ENCODE results near the gene MMP20.

The MMP20 gene

DNA sequence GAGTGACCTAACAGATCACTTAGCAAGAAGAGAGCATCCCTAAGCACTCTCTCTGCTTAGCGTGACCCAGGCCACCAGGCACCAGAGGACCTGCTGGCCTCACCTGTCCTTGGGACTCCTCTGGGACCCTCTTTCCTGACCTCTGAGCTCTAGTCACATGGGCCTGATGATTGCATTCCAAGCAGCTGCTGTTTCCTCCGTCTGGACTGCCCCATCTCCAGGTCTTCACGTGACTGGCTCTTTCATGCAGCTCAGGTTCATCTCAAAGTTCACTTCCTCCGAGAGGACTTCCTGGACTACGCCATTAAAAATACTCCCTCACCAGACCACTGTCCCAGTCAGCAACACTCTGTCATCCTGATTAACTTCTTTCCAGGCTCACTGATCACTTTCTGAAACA lies 2.9 kb downstream of the MMP20 start:
- no peak for DNase-seq

DNA sequence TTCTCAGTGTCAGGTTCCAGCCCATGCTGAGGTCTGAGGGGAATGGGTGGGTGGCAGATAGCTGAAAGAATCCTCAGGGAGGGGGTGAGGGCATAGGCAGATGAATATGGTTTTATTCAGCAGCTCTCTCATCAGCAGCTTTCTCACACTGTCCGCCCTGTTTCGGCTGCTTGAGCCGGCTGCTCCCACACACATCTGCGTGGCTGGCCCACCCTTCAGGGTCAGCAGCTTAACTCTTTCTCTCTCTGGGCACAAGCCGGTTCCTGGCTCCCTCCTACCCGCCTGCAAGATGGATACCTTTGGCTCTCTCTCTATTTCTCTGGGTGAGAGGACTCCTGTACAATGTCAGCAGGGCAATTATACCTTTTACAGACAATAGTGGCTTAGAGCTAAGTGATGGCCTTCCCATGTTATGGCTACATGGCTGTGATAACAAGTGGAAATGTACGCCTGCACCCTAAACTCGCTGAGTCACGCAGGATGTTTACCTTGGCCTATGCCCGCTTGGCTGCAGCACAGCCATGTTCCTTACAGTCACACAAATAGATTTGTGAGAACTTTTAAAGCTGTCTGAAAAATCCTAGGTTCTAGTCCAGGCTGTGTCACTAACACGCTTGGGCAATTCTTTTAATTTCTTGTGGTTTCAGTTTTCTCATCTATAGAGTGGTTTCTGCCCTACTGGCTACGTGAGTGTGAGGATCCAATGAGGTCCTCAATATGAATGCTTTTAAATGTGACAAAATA lies 4.1 kb downstream of the MMP20 start:
- no peak for DNase-seq

DNA sequence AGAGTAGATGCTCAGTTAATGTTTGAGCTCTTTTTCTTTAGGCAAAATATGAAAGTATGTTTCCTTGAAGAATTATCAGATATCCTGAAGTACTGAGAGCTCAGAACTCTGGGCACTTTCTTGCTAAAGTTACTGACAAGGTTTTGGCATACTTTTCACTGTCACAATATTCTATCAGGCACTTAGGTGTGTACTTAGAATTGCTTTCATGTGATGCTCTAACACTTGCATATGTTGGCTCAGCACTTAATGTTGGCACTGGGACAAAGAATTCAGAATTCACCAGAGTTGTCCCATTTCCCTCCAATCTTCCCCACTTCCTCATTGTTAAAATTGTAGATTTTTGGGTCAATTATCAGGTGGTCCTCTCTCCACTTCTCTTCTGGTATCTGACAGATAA lies 5.0 kb downstream of the MMP20 start:
- DNase-seq = no peak

DNA sequence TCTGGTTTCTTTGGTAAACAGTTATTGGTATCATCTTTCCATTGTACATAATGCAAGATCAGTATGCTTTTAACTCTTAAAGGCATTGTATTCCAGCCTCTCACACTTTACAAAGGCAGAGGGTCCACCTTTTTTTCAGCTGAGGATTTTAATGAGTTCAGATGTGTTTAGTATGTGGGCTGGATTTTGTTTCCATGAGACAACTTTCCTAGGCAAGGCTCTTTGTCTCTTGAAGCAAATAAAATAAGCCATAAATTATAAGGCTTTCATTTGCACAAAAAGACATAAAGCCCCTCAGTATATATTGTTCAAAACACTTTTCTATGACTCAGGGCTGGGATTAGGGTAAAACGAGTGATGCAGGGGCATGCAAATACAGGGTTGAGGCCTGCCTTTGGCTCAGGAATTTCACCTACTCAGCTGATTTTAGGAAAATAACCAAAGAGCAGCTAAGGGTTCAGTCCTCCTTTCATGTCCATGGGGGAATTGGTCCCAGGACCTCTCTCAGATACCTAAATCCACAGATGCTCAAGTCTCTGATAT lies 7.6 kb downstream of the MMP20 start:
- no peak for DNase-seq

DNA sequence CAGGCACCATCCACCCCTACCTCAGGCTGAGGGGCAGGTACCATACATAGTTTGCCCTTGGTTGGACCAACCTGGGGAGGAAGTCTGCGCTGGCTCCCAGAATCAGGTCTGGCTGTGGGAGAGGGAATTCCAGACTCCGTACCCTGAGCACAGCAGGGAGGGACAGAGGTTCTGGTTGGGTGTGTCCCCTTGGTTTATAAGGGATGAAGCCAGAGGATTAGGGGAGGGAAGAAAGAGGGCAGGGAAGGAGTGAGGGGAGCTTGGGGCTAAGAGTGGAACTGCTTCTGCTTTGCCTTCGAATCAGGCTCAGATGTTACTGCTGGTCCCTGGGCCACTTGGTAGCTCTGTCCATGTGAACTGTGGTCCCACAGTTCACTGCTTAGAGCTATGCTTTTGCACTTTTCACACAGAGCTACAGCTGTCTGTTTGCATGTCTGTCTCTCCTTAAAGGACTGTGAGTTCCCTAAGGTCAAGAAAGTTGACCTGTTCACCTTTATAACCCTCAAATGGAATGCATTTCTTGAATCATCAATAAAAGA lies 9.2 kb downstream of the MMP20 start:
- DNase-seq = no peak

DNA sequence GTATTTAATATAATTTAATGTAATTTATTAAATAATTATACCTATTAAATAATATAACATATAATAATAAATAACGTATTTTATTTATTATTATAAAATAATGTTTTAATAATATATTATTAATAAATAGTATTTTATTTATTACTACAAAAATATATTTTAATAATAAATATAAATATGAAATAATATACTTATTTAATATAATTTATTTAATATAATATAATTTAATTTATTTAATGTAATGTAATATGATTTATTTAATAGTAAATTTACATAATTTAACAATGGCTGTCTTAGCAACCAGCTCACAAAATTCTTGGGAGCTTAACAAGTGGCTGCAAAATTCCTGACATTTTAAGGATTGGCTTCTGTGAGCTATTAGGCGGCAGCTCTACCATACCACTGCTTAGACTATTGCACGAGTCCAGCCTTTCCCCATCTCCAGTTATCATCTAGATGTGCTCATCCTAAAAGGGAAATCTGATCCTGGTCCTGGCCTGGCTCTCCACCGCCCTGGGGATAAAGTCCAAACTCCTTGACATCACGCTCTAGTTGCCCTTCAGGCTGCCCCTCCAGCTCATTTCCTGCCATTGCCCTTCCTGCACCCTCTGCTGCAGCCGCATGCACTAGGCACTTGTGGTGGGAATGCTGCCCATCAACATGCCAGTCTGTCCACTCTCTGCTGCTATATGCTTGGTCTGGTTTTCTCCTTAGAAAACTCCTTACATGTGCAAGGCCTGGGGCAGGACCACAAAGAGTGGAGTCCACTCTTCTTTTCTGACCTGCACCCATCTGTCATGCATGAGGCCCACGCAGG lies 9.8 kb downstream of the MMP20 start:
- DNase-seq = no peak

DNA sequence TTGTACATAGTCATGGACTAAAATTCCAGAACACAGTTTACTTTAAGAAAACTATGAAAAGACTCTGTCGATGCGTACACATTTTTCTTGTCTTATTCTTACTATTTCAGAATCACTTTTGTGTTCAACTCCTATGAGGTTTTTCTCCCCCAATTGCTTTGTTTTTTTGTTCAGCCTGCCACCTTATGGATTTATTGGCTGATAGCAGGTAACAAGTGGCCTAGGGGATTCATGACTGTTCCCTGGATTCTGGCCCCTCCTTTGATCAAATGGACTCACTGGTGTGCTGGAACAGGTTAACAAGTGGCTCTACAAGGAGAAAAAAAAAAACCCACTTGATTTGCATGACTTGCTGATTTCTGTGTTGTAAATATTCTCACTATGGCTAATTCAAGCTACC lies 10.6 kb downstream of the MMP20 start:
- DNase-seq = no peak

DNA sequence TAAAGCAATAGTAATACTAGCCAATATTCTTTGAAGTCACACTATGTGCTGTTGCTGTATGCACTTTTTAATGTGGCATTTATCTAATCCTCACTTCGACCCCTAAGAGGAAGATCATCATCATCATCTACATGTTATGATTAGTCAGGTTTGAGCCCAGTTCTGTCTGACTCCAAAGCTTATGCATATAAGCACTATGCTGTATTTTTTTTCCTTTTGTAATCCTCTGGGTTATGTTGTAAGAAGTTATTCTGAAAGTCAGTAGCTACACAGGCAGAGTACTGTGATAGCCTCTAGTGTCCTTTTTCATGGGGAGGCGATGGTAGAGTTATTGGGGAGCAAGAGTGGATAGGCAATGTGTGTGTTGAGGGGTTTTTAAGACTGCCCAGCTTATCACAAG lies 11.1 kb downstream of the MMP20 start:
- DNase-seq = no peak

DNA sequence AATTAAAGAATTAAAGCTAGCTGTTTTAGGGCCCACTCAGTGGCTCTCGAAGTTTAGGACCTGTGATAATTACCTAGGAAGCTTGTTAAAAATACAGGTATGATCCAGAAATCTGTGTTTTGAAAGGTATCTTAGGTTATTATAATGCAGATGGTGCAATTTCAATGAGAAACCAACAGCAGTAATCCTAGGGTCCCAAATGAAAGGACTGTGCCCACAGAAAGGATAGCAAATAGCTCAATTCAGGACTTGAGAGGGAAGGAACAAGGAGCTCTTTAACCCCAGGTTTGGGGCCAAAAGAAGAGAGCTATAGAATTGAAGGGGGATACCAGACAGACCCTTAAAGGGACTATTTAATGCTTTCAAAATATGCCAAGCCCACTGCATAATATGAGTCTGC lies 11.7 kb downstream of the MMP20 start:
- DNase-seq = no peak

DNA sequence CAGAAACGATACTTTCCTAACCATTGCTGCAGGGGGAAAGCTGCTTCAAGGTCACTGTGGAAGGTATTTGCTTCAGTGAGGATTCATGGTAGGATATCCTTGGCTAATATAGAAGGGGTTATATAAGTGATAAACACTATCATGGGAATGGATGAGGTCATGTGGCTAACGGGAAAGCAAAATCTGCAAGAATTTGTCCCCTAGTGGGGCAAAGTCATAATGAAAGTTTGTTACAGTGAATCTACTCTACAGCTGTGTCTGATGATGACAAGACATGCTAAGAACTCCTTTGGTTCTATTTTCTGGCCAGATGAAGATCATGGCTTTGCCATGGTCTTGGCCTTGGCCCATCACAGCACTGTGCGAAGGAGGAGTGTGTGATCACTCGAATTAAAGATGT lies 13.8 kb downstream of the MMP20 start:
- DNase-seq = no peak

DNA sequence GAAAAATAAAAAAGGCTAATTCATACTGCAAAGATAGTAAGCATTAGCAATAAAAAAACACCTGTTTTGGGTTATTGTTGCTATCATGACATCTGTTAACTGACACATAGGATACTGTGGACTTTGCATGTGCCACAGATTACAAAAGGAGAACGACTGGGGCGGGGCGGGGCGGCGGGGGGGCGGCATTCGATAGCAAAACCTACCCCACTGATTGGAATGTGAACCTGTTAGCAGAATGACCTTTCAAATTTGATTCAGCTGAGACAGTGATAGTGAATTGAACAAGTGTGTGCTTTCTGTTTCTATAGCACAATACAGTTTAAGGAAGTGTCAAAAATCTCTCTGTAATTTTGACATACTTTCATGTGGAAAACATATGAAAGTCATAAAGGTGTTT lies 14.9 kb downstream of the MMP20 start:
- no peak for DNase-seq

DNA sequence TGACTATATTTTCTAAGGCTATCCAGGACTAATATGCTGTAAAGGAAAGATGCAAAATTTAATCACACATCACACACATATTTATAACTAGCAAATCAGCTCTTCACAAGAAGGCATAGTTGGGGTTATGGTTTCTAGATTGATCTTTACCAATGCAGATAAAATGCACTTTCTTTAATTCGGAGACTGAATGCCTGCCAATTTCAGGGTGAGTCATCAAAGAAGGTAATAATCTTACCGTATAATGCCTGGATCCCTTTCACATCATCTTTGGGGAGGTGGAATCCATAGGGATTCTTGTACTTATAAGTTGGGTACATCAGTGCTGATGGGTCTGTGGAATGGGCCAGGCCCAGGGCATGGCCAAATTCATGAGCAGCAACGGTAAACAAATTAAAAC lies 16.4 kb downstream of the MMP20 start:
- no peak for DNase-seq

DNA sequence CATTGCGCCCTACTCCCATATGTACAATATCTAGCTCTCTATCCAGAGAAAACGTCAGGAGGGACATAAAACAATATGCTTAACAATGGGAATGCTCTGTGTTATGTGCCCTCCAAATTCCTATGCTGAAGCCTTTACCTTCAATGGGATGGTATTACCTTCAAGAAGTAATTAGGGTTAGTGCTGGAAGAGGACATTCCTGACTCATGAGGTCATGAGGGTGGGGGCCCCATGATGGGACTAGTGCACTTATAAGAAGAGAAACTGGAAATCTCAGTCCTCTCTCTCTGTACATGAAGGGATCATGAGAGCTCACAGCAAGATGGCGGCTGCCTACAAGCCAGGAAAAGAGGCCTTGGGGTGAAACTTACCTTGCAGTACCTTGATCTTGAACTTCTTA lies 20.3 kb downstream of the MMP20 start:
- DNase-seq = no peak

DNA sequence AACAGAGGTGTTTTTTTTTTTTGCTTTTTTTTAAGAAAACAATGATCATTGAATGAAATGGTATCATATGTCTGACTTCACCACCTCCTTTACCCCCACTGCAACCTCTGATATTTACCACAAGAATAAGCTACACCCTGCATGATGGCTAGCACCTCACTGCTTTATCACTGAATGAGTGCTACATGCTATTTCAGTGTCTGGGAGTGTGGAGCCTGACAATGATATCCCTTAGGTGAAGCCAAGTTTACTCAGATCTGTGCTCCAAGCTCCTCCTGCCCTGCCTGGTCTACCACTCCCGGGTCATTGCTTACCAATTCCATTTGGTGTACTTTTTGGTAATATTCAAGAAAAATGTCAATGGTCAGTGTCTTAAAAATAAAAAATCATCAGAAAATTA lies 21.1 kb downstream of the MMP20 start:
- no peak for DNase-seq

DNA sequence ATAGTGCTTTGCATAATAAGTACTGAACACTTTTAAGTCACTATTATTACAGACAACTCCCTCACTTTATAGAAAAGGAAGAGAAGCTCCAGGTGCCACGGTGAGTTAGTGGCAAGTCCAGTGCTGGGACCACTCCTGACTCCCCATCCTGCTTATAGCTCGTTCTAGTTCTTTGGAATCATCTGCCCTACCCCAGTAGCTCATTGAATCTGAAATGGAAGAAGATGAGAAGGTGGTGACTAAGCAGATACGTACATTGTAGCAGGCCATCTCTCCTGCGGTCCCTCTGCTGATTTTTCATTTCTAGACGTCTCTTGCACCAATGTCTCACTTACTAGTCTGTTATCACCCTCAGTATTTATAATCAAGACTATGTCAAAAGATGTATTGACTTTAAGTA lies 21.6 kb downstream of the MMP20 start:
- DNase-seq = no peak

DNA sequence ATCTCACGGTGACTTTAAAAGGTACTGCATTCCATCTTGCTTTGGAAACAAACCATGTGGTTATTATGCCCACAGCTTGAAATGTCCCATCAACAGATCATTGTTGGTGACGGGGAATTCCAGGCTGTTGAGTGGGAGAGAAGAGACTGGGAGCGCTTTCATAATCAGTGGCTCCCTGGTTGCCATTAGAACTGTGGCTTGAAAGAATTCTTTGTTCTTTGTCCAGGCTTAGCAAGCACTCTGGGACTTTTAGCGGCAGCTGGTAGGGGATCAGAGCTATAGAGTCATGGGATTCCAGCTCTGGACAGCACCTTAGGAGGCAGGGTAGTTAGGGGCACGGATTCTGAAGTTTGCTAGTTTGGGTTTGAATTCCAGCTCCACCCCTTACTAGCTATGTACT lies 22.0 kb downstream of the MMP20 start:
- no peak for DNase-seq

DNA sequence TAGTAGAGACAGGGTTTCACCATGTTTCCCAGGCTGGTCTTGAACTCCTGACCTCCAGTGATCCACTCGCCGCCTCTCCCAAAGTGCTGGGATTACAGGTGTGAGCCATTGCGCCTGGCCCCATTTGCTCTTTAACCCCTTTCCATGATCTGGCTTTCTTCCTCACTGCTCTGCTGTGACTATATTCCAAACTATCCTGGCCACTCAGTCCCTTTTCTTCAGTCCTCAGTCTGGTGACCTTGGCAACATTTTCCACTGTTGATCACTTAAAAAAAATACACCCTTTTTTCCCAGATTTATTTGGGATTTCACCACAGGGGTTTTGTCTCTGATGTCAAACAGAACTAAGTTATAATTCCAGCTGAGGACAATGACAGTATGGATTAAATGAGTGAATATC lies 24.5 kb downstream of the MMP20 start:
- no peak for DNase-seq

DNA sequence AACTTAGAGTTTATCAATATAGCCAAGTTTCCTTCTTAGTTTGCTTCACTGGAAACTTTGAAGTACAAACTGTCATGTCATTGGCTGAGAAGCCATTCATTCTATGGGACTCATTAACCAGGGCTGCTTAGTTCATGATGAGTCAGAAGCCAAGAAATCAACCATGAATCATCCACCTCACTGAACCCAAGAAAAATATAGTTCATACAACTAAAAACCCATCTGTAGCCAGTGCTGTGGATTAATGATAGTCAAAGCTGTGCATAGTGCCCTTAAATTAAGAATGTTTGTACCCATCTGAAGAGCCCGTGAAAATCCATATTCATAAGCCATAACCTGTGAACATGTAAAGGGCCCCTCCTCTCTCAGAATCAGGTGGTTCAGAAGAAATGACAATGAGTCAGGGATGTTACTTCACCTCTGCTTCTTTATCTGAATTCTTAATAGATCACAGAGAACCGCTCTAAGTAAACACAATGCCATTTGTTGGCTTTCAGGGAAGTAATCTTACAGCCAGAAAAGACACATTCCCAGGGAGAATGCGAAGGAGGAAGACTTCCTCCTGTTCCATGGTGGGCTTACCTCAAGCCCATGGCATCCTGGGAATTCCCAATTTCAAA lies 25.4 kb downstream of the MMP20 start:
- DNase-seq = no peak

DNA sequence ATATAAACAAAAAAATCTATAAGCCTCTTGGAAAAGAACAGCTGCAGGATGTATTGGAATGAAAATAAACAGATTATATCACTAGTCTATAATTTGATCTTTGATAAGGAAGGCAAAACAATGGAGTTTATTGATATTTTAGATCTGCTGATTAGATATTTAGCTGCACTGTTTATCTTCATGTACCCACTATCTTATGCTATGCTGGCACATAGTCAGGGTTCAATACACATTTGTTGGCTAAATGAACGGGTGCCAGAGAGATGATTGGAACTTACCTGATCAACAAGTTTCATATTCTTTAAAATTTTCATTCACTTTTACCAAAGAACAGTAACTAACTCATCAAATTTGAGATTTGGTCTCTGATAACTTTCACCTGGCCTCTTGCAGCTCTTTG lies 26.9 kb downstream of the MMP20 start:
- DNase-seq = no peak

DNA sequence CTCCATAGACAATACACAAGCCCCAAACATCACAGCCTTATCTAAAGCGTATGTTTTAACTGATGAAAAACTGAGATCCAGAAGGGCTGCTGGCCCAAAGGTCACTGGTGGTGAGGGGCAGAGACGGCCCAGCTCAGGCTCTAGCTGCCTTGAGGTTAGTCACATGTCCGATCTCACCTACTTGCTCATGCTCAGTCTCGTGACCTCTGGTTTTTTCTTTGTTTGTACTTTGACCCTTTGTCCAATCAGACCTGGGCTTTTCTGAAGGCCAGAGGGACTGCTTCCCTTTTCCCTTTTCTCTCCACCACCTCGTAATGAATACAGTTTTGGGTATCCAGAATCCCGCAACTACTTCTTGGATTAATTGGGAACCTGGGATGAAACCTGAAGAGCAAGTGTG lies 28.6 kb downstream of the MMP20 start:
- DNase-seq = no peak

DNA sequence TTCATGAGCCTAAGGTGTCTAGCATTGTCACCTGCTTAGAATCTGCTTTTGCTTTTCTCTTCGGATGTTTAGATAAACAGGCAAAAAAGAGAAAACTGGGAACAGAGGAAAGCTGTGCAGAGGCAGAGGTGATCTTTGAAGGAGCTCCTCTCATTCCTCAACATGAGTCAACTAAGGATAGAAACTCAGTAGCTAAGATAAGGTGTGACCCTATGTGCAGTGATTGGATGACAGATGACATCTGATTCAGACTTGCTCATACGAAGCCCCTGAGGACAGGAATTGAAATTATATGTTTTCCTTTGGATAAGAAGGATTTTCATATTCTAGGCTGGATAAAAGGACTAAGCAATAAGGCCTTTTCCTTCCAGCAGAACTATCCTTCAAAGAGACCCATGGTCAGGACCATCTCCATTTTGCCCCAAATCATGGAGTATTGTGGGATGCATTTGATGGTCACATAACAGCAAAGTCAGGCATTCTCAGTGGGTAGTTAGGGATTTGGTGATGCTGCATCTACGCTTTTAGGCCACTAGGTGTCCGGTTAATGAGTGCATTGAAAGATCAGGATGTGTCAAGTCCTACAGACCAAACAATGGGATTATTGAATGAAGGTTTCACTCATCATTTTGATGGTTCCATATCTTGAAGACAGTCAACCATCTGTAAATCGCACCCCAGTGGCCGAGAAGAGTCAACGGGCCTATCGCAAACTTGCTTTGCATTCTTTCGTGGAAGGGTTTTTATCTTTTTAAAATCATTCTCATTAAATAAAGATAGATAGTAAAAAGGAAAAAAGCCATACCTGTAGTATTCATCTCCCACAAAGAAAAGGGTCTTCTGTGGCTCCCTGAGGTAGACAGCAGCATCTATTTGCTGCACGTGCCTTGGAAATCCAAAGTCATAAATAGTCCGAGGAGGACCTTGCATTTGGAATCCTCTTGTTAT lies 32.2 kb downstream of the MMP20 start:
- DNase-seq = no peak

DNA sequence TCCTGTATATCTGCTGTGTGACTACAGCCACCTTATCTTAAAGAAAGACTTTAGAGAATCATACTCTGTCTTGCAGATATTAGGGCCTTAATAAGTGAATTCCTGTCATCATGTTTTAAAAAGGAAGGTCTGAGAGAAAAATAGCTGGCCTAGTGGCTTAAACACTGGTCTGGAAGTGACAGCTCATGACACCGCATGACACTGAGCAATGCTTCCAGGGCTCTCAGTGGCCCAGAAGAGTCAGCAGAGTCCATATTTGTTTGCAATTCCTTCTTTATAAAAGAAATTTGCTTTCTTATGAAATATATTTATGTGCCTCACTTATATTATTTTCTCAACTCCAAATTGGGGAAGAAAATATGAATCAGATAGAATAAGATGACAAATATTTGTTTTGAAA lies 33.0 kb downstream of the MMP20 start:
- DNase-seq = no peak

Data from central memory CD4-positive, alpha-beta T cell (primary cell).